Astrocyte (in vitro differentiated cells and primary cell): ENCODE data around the gene POLA1.

Experiments used
- EZH2 ChIP-seq: IDR thresholded peaks from 2 replicates; pipeline ENCODE4 v1.6.1; 2012; ENCODE audit warnings: mild to moderate bottlenecking, low read length, inconsistent platforms; ENCODE audit not compliant: insufficient read depth
- TF ChIP-seq, protein P1 (sequence below): IDR thresholded peaks from 2 replicates; pipeline ENCODE4 v1.5.1; 2011; ENCODE audit warnings: low read depth, mild to moderate bottlenecking, inconsistent platforms, low read length, moderate library complexity; ENCODE audit not compliant: insufficient read depth

DNA sequence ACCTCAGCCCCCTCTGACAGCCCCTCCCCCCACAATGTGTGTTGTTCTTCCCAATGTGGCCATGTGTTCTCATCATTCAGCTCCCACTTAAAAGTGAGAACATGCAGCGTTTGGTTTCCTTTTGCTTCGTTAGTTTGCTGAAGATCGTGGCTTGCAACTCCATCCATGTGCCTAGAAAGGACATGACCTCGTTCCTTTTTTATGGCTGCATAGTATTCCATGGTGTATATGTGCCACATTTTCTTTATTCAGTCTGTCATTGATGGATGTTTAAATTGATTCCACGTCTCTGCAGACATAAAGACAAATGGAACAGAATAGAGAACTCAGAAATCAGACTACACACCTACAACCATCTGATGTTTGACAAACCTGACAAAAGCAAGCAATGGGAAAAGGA lies 276.1 kb downstream of the POLA1 start:
- TF ChIP-seq, protein P1, sequence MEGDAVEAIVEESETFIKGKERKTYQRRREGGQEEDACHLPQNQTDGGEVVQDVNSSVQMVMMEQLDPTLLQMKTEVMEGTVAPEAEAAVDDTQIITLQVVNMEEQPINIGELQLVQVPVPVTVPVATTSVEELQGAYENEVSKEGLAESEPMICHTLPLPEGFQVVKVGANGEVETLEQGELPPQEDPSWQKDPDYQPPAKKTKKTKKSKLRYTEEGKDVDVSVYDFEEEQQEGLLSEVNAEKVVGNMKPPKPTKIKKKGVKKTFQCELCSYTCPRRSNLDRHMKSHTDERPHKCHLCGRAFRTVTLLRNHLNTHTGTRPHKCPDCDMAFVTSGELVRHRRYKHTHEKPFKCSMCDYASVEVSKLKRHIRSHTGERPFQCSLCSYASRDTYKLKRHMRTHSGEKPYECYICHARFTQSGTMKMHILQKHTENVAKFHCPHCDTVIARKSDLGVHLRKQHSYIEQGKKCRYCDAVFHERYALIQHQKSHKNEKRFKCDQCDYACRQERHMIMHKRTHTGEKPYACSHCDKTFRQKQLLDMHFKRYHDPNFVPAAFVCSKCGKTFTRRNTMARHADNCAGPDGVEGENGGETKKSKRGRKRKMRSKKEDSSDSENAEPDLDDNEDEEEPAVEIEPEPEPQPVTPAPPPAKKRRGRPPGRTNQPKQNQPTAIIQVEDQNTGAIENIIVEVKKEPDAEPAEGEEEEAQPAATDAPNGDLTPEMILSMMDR = no peak
- no peak for TF ChIP-seq EZH2
